GM18951 (cell line): ENCODE data around the gene PXDN.

Experiments used
- POLR2A ChIP-seq: IDR thresholded peaks from 4 replicates; pipeline ENCODE4 v1.6.1; 2011; ENCODE audit warnings: mild to moderate bottlenecking; ENCODE audit not compliant: insufficient read length, insufficient read depth; ENCODE audit errors: extremely low read depth
- in situ Hi-C: fragments of 300-500 bp; cut with MboI; formaldehyde crosslinking; loops from one replicate; pipeline ENCODE4 v1.12.0; 2022; ENCODE audit warnings: low sequenced_read_pairs, mixed read lengths, inconsistent platforms; ENCODE audit not compliant: unreplicated experiment

Gene PXDN

DNA sequence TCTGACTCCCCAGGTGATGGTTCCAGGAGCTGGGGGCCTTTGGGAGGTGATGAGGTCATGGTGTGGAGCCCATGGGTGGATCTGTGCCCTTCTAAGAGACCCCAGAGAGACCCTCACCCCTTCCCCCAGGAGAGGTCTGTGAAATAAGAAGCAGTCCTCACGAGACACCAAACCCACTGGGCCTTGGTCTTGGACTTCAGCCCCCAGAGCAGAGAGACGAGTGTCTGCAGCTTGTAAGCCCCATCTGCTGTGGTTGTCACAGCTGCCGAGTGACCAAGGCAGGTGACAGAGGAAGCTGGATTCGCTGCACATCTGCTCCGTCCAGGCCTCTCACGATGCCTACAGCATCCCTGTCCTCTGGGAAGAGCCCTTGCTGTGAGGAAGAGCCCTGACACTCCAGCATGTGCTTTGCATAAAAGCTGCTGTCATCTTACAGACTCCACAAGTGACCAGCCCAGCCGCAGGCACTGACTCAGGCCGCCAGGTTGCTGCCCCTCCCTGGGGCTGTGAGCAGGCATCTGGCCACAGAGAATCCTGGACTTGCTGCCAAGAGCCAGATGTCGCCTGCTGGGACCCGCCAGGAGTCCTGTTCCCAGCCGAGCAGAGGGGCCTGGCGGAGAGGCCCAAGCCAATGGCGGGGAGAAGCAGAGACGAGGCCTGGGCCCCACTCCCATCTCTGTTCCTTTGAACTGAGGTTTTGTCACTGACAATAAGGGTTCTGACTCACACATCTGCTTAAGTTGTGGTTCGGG, 150.8 kb downstream of the PXDN start:
- in situ Hi-C loops: no loop called here
- no peak for TF ChIP-seq POLR2A

DNA sequence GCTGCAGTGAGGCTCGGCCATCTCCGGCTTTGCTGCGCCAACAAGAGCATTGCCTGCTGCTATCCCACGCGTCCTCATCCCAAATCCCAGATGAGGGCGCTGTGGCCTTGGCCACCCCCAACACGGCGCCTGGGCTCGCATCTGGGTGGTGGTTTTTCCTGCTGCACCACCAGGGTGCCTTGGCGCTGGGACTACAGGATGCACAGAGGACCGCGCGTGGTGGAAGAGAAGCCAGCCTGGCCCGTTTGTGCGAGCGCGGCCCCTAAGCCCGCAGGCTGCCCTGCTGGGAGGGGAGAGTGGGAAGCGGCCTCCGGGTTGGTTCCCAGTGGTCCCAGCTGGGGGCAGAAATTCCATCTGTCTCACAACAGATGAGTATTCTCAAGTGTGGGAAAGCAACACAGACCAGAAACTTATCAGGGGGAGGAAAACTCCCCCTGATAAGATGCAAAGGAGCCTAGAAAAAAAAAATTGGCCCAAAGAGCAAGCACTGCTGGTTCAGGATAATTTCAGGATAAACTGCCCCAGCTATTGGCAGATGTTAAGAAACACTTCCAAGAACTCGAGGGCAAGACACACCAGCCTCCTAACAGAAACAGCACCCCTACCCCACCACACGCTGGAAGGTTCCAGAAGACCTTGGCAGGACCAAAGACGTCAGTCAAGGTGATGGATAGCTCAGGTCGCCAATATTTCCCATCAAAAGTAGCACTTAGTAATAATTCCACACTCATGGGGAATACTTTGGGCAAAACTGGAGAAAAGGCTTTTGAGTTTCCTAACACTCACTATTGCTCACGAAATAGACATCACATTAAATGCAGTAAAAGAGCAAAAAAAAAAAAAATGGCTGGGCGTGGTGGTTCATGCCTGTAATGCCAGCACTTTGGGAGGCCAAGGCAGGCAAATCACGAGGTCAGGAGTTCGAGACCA, 152.1 kb downstream of the PXDN start:
- in situ Hi-C loops: no loop called here
- TF ChIP-seq POLR2A: no peak

DNA sequence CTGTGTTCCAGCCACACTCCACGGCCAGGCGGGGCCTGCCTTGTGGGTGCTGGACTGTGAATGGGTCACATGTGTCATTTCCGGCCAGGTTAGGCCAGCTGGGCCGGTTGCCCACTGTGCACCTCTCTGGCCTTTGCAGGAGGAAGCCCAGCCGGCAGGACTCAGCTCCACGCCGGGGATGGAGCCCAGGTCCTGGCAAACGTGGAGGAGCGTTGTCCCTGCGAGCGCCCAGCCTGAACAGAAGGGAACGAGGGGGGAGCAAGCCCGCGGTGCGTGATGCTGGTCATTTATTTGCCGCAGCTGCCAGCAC, 152.9 kb downstream of the PXDN start:
- in situ Hi-C loops: no loop called here
- TF ChIP-seq POLR2A: no peak

DNA sequence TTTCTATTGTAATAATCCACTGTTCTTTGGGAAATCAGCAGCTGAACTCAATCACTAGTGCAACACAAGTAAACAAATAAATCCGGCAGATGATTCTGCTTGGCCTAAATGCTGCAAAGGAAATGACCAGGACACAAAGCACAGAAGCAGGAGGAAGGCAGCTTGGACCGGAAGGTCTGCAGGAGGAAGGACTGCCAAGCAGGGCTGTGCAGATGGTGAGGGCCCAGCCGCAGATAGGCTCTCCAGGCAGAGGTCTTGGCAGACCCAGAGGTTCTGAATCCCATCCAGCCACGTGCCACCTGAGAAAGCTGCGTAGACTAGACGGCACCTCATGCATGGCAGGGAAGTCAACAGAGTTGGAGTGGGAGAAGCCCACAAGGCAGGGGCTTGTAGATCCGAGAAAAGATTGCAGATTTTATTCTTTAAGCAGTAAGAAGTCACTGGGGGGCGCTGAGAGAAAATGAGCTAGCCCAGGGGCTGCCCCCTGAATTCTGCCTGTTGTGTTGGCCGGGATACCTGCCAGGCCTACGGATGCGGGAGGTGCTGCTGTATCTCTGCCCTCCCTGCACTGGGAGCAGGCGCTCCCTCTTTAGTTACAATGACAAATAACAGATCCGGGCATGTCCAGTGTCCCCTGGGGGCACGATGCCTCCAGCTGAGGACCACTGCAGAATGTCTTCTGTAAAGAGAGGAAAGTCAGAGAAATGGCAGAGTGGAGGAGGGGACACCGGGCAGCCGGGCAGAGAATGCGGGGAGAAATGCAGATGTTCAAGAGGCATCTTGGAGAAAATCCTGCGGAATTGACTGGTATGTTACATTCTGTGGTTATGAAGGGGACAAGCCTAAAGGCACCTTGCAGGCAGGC, 153.5 kb downstream of the PXDN start:
- in situ Hi-C loops: no loop called here
- TF ChIP-seq POLR2A: no peak

DNA sequence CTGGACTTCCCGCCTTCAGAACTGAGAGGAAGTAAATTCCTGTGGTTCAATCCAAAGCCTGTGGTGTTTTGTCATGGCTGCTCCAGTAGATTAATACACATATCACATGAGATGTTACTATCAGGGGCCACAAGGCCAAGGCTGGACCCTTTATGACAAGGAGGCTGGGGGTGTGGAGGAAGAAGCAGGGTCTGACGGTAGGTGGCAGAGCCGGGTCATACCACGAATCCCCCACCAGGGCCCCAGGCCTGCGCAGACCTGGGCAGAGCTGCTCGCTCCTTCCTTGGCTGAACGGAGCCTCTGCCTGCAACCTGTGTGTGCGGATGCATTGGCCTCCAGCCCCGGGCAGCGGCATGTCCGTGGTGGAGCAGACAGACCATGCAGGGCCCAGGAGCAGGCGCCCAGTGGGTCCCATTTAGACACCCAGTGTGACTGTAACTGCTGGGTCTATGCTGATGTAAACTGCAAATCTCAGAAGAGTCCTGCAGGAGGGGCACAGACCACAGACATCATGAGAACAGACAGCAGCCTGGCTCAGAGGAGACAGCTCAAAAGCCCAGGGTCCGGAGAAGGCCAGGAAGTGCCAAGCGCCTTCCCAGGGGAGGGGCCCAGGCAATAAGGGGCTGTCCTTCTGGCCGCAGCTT, 155.2 kb downstream of the PXDN start:
- in situ Hi-C loops: no loop called here
- TF ChIP-seq POLR2A: no peak

DNA sequence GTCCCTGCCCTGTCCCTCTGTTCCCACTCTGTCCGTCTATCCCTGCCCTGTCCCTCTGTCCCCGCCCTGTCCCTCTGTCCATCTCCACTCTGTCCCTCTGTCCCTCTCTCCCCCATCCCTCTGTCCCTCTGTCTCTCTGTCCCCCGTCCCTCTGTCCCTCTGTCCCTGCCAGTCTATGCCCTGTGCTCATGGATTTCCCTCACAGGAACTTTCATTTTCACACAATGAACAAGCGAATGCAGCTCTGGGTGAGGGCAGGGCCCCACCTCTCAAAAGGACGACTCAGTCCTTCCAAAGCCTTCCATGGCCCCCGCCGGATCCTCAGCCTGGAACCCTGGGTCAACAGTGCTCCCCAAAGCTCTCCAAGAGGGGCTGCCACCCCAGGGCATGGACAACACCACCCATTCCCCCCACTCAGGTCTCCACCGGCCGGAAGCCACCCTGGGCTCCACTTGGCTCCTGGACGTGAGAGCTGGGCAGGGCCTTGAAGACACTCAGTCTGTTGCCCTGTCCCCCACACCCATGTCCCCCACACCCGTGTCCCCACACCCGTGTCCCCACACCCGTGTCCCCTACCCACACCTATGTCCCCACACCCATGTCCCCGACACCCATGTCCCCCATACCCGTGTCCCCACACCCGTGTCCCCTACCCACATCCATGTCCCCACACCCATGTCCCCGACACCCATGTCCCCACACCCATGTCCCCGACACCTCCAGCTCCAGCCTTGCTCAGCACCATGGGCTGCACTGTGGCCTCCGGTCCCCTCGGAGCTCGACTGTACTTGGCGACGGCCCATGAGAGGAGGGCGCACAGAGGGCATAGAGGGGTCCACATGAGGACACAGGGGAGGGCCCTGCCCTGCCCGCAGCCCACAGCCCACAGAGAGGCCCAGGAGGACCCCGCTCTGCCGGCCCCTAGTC, 156.0 kb downstream of the PXDN start:
- TF ChIP-seq POLR2A: no peak
- in situ Hi-C loops: no loop called here

DNA sequence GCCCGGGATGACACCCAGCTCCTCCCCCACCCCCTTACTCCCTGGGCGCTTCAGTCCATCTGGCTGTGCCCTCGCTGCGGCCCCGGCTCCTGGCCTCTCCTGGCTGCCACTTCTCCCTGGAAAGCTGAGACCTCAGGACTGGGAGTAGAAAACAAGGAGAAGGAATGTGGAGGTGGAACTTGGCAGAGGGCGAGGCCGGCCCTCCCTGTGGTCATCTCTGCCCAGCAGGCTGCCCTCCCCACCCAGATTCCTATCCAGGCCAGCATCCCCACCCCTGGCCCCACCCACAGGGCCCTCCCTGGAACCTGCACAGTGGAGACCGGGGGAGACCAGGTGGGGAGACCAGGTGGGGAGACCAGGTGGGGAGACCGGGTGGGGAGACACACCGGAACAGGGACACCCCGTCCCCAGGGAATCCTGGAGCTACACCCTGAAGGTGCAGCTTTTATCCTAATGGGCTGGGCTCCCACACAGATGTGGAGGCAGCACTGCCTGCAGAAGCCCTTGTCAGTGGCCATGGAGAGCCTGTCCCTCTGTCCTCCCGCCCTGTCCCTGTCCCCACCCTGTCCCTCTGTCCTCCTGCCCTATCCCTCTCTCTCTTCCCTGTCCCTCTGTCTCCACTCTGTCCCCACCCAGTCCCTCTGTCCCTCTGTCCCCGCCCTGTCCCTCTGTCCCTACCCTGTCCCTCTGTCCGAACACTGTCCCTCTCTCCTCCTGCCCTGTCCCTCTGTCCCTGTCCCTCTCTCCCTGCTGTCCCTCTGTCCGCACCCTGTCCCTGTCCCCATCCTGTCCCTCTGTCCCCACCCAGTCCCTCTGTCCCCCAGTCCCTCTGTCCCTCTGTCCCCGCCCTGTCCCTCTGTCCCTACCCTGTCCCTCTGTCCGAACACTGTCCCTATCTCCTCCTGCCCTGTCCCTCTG, 157.1 kb downstream of the PXDN start:
- TF ChIP-seq POLR2A: no peak
- in situ Hi-C loops: no loop called here

DNA sequence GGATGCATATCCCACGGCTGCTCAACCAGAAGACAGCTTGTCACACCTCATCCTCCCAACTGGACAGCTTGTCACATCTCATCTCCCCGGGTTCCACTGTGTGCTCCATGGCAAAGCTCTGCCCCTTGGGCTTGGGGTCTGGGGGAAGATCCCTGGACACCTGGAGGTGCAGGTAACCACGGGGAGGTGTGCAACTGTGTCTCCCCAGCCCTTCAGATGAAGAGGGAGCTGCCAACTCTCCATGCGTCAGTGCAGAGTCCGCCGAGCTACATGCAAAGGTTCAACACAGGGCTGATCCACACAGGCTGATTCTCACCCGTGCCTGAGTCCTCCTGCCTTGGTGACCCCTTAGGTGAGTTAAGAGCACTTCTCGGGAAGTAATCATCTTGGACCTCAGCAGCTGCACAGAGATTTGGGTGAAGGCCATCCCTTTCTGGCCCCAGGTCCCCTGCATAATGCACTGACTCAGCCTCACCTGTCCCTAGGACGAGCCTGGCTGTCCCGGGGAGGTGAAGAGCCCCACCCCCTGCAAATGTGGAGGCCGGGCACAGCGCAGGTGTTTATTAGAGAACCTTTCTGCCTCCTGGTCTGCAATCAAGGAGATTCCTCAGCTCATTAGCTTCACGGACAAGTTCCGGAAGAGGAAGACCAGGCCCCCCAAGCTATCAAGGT, 157.9 kb downstream of the PXDN start:
- no peak for TF ChIP-seq POLR2A
- in situ Hi-C loops: no loop called here

DNA sequence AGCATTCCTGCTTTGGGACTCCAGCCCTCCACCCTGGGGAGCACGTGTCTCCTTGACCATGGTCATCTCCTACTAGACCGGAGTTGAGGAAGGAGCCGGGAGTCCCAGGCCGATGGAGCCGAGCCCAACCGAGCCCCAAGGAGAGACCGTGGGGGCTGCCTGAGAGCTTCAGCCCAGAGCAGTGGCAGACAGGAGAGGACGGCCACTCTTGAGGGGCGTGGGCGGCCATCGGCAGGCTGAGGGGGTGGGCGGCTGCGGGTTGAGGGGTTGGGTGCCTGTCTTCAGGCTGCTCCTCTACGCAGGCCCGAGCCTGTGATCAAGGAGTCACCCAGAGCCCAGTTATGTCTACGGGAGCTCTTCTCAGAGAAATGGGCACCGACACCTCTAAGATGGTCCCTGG, 158.7 kb downstream of the PXDN start:
- TF ChIP-seq POLR2A: no peak
- in situ Hi-C loops: no loop called here

DNA sequence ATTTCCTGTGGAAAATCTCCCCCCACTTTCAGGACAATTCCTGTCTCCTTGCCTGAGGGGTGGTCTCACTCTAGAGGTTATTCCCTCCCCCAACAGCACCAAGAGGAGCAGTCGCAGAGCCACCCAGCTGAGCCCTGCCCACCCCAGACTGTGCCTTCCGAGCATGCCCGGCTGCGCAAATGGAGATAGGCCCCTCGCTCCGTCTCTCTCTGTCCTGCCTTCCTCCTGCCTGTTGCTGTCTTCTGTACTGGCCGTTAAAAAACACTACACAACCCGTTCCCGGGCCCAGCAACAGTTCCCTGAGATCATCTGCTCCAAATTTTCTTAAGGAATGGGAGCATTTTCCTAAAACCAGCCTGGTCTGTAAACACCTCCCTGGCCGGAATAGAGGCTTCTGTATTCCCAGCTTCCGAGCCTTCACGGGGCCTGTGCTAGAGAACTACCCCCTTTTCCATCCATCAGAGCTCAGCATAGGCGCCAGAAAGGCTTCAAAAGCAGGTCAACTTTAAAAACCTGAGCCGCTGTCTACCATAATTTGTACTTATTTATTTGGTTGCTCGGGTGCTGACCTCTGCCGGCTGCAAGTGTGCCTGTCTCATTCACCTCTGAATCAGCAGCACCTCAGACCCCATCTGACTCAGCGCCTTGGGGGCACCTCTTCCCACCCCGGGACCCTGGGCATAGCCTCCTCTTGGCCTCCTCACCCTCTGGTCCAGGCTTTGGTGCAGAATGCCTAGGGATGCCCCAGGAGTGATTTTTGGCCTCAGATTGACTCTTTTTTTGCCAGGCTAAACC, 159.4 kb downstream of the PXDN start:
- in situ Hi-C loops: no loop called here
- no peak for TF ChIP-seq POLR2A
